SK-N-SH treated with all-trans-retinoic acid at 6 μM for 48 hours (cell line): Measurements from ENCODE around the gene PTX3.

Experiments
- ATAC-seq: fragments of 200-7000 bp; cut with Tn5 transposase; 3 replicates; pipeline ENCODE4 v1.9.1; 2020; ENCODE audit warnings: mild to moderate bottlenecking, moderate library complexity
- ARNTL ChIP-seq: fragments of 450-650 bp; formaldehyde crosslinking; IDR thresholded peaks from 2 replicates; pipeline ENCODE4 v1.5.0; 2020; ENCODE audit warnings: low read depth, mild to moderate bottlenecking, moderate library complexity, borderline replicate concordance
- CSDC2 ChIP-seq: fragments of 250-450 bp; sonication (Bioruptor Pico); IDR thresholded peaks from 2 replicates; pipeline ENCODE4 v1.5.0; 2020; ENCODE audit warnings: mild to moderate bottlenecking, moderate library complexity
- ESRRG ChIP-seq: fragments of 250-450 bp; sonication (Bioruptor Pico); IDR thresholded peaks from 2 replicates; pipeline ENCODE4 v1.6.1; 2021; ENCODE audit warnings: mild to moderate bottlenecking
- GLIS3 ChIP-seq: fragments of 250-450 bp; sonication (Bioruptor Pico); IDR thresholded peaks from 2 replicates; pipeline ENCODE4 v1.5.0; 2020; ENCODE audit warnings: mild to moderate bottlenecking, moderate library complexity
- OSR1 ChIP-seq: fragments of 250-450 bp; sonication (Bioruptor Pico); IDR thresholded peaks from 2 replicates; pipeline ENCODE4 v1.8.0; 2022; ENCODE audit warnings: moderate library complexity, mild to moderate bottlenecking, inconsistent platforms
- PATZ1 ChIP-seq: fragments of 250-450 bp; sonication (Bioruptor Pico); IDR thresholded peaks from 2 replicates; pipeline ENCODE4 v1.8.0; 2020; ENCODE audit warnings: mild to moderate bottlenecking, moderate library complexity, borderline replicate concordance
- PPARA ChIP-seq: fragments of 250-450 bp; sonication (Bioruptor Pico); IDR thresholded peaks from 2 replicates; pipeline ENCODE4 v1.5.0; 2020; ENCODE audit warnings: mild to moderate bottlenecking, borderline replicate concordance
- RARB ChIP-seq: fragments of 250-450 bp; sonication (Bioruptor Pico); IDR thresholded peaks from 2 replicates; pipeline ENCODE4 v1.8.0; 2021; ENCODE audit warnings: mild to moderate bottlenecking, moderate library complexity
- SNAI2 ChIP-seq: fragments of 250-450 bp; sonication (Bioruptor Pico); IDR thresholded peaks from 2 replicates; pipeline ENCODE4 v1.5.0; 2020; ENCODE audit warnings: mild to moderate bottlenecking, moderate library complexity
- TSHZ2 ChIP-seq: fragments of 250-450 bp; sonication (Bioruptor Pico); IDR thresholded peaks from 2 replicates; pipeline ENCODE4 v1.5.0; 2020; ENCODE audit warnings: mild to moderate bottlenecking, moderate library complexity
- ZC3H10 ChIP-seq: fragments of 250-450 bp; sonication (Bioruptor Pico); IDR thresholded peaks from 2 replicates; pipeline ENCODE4 v1.5.1; 2021; ENCODE audit warnings: mild to moderate bottlenecking, moderate library complexity
- ZFP30 ChIP-seq: fragments of 450-650 bp; formaldehyde crosslinking; IDR thresholded peaks from 2 replicates; pipeline ENCODE4 v1.5.0; 2022; ENCODE audit warnings: mild to moderate bottlenecking, moderate library complexity
- ZNF565 ChIP-seq: fragments of 450-650 bp; formaldehyde crosslinking; conservative IDR thresholded peaks from 2 replicates; pipeline ENCODE4 v1.5.0; 2020; ENCODE audit warnings: low read depth, mild to moderate bottlenecking, moderate library complexity
- ZNF70 ChIP-seq: fragments of 450-650 bp; formaldehyde crosslinking; IDR thresholded peaks from 2 replicates; pipeline ENCODE4 v1.5.0; 2020; ENCODE audit warnings: mild to moderate bottlenecking, moderate library complexity
- ZNF8 ChIP-seq: fragments of 450-650 bp; formaldehyde crosslinking; IDR thresholded peaks from 2 replicates; pipeline ENCODE4 v1.5.0; 2020; ENCODE audit warnings: mild to moderate bottlenecking, moderate library complexity
- TF ChIP-seq, protein P1 (sequence below): fragments of 250-450 bp; sonication (Bioruptor Pico); IDR thresholded peaks from 2 replicates; pipeline ENCODE4 v1.5.1; 2021; ENCODE audit warnings: mild to moderate bottlenecking, moderate library complexity
- TF ChIP-seq, protein P2 (sequence below): fragments of 250-450 bp; sonication (Bioruptor Pico); IDR thresholded peaks from 2 replicates; pipeline ENCODE4 v1.5.1; 2020; ENCODE audit warnings: low read depth, mild to moderate bottlenecking, moderate library complexity

Gene PTX3

DNA sequence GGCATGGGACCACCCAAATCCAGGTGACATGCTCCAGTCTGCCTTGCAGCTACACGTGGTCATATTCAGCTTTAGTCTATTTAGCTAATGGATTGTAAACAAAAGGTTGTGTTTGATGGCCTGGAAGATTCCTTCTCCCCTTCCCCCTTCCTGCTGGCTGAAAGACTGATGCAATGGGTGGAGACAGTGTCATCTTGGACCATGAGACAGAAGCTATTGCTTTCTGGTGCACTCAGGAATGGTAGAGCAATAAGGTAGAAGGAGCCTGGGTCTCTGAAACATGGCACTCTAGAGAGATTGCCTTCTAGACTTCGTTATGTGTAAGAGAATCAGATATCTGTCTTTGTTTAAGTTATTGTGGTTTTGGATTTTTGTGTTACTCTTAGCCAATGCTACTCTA lies 25.7 kb upstream of the PTX3 start:
- no peak for ATAC-seq
- no peak for TF ChIP-seq PPARA (CRISPR knock-in tag)

- TF ChIP-seq ZNF8: no peak
- TF ChIP-seq GLIS3: no peak
- no peak for TF ChIP-seq ARNTL (CRISPR knock-in tag)
- no peak for TF ChIP-seq SNAI2 (CRISPR knock-in tag)
- TF ChIP-seq ZNF70: no peak
- TF ChIP-seq ZFP30 (CRISPR knock-in tag): no peak
- TF ChIP-seq, protein P1, sequence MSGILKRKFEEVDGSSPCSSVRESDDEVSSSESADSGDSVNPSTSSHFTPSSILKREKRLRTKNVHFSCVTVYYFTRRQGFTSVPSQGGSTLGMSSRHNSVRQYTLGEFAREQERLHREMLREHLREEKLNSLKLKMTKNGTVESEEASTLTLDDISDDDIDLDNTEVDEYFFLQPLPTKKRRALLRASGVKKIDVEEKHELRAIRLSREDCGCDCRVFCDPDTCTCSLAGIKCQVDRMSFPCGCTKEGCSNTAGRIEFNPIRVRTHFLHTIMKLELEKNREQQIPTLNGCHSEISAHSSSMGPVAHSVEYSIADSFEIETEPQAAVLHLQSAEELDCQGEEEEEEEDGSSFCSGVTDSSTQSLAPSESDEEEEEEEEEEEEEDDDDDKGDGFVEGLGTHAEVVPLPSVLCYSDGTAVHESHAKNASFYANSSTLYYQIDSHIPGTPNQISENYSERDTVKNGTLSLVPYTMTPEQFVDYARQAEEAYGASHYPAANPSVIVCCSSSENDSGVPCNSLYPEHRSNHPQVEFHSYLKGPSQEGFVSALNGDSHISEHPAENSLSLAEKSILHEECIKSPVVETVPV (CRISPR knock-in tag): no peak
- no peak for TF ChIP-seq ZC3H10
- no peak for TF ChIP-seq OSR1 (CRISPR knock-in tag)
- no peak for TF ChIP-seq RARB
- no peak for TF ChIP-seq TSHZ2 (CRISPR knock-in tag)
- TF ChIP-seq PATZ1 (CRISPR knock-in tag): no peak
- TF ChIP-seq, protein P2, sequence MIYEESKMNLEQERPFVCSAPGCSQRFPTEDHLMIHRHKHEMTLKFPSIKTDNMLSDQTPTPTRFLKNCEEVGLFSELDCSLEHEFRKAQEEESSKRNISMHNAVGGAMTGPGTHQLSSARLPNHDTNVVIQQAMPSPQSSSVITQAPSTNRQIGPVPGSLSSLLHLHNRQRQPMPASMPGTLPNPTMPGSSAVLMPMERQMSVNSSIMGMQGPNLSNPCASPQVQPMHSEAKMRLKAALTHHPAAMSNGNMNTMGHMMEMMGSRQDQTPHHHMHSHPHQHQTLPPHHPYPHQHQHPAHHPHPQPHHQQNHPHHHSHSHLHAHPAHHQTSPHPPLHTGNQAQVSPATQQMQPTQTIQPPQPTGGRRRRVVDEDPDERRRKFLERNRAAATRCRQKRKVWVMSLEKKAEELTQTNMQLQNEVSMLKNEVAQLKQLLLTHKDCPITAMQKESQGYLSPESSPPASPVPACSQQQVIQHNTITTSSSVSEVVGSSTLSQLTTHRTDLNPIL (CRISPR knock-in tag): no peak
- no peak for TF ChIP-seq ESRRG (CRISPR knock-in tag)
- TF ChIP-seq CSDC2 (CRISPR knock-in tag): no peak
- no peak for TF ChIP-seq ZNF565
Measured at GRCh38 chr3:157412323-157412855, 24.3 kb upstream of the PTX3 start.

DNA sequence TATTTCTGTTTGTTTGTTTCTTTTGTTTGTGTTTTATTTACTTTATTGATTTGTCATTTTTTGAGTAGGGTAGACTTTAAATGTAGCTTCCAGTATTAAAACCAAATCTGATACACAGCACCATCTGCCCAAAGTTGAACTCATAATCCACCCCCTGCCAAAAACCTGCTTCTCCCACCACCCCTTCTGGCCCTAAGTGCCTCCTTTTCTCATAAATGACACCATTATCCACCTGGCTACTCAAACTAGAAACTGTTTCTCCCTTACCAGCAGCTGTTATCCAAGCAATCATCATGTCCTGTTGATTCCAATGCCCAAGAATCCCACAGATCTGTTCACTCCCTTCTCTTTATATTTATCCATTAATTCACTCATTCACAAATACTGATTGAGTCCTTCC lies 21.8 kb upstream of the PTX3 start:
- ATAC-seq: no peak
- TF ChIP-seq ZNF70: no peak
- no peak for TF ChIP-seq PATZ1 (CRISPR knock-in tag)
- TF ChIP-seq, protein P1 (CRISPR knock-in tag): no peak

More at GRCh38 chr3:157412323-157412855, 24.3 kb upstream of the PTX3 start:
- ATAC-seq: no peak
